Measurements from ENCODE around the gene PACSIN3.

PACSIN3 gene

DNA sequence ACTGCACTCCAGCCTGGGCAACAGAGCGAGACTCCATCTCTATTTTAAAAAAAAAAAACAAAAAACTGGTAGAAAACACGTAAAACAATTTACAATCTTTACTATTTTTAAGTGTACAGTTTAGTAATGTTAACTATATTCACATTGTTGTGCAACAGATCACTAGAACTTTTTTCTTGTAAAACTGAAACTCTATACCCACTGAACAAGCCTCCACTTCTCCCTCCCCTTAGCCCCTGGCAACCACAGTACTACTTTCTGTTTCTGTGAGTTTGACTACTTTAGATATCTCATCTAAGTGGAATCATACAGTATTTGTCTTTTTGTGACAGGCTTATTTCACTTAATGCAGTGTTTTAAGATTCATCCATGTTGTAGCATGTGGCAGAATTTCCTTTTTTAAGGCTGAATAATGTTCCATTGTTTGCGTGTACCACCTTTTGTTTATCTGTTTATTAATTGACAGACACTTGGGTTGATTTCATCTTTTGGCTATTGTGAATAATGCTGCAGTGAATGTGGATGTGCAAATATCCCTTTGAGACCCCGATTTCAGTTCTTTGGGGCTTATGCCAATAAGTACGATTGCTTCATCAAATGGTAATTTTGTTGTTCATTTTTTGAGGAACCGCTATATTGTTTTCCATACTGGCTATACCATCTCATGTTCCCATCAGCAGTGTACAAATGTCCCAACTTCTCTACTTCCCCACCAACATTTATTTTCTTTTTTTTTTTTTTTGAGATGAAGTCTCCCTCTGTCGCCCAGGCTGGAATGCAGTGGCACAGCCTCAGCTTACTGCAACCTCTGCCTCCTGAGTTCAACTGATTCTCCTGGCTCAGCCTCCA is 39.5 kb upstream of the PACSIN3 start:
- H3K4me3 ChIP-seq (ENCODE audit: low read depth, low read length), result no peak overlapping the region
- H3K36me3 ChIP-seq, result no peaks in the 10 kb centered on the region
- H3K27me3 ChIP-seq, result no peaks in the 10 kb centered on the region
- no peaks in the 10 kb centered on the region for H3K4me1 ChIP-seq
- TF ChIP-seq, protein P1, sequence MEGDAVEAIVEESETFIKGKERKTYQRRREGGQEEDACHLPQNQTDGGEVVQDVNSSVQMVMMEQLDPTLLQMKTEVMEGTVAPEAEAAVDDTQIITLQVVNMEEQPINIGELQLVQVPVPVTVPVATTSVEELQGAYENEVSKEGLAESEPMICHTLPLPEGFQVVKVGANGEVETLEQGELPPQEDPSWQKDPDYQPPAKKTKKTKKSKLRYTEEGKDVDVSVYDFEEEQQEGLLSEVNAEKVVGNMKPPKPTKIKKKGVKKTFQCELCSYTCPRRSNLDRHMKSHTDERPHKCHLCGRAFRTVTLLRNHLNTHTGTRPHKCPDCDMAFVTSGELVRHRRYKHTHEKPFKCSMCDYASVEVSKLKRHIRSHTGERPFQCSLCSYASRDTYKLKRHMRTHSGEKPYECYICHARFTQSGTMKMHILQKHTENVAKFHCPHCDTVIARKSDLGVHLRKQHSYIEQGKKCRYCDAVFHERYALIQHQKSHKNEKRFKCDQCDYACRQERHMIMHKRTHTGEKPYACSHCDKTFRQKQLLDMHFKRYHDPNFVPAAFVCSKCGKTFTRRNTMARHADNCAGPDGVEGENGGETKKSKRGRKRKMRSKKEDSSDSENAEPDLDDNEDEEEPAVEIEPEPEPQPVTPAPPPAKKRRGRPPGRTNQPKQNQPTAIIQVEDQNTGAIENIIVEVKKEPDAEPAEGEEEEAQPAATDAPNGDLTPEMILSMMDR (IDR thresholded peaks at IDR 0.05; ENCODE audit: low read depth, low read length), result no peak
- no peak for DNase-seq
- H3K9me3 ChIP-seq, result no peaks in the 10 kb centered on the region

DNA sequence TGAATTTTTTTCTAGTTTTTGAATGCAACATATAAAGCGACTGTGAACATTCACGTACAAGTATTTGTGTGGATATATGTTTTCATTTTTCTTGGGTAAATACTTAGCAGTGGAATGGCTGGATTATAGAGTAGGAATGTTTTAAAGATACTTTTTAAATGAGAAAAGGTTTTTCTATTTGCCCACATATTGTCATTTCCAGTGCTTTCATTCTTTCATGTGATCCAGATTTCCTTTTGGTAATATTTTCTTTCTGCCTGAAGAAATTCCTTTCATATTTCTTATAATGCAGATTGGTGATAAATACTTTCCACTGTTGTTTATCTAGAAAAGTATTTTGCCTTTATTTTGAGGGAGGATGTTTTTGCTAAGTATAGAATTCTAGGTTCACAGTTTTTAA is 36.5 kb upstream of the PACSIN3 start:
- TF ChIP-seq, protein P1 (IDR thresholded peaks at IDR 0.05; ENCODE audit: low read depth, low read length), result no peak
- Histone ChIP-seq H3K36me3 (no peaks in the 10 kb centered on the region), H3K4me3 (ENCODE audit: low read depth, low read length) (no peak overlapping the region)

DNA sequence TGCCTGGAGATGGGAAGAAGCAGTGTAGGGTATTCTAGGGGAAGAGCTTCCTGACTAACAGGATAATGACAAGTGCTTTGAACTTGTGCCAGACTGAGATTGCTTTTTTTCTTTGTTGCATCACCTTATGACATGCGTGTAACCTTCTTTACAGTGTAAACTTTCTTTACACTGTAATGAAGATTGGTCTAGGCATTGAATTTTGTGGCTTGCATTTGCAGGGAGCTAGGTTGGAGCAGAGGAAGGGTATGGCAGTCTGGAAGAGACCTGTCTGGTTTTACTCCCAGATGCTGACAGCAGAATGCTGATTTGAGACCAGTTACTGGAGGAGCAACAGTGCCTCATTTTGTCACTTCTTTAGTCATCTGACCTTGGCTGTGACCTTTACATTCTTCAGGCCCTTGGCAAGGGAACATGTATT is 34.2 kb upstream of the PACSIN3 start:
- Histone ChIP-seq H3K9me3 (no peaks in the 10 kb centered on the region), H3K27me3 (no peaks in the 10 kb centered on the region), H3K4me3 (ENCODE audit: low read depth, low read length) (no peak overlapping the region), H3K36me3 (no peaks in the 10 kb centered on the region), H3K4me1 (no peaks in the 10 kb centered on the region)
- TF ChIP-seq, protein P1 (IDR thresholded peaks at IDR 0.05; ENCODE audit: low read depth, low read length), result no peak
- DNase-seq, result no peak

More for the DNA sequence above, 36.5 kb upstream of the PACSIN3 start:
- Histone ChIP-seq H3K4me1 (no peaks in the 10 kb centered on the region), H3K9me3 (no peaks in the 10 kb centered on the region), H3K27me3 (no peaks in the 10 kb centered on the region)
- no peak for DNase-seq

DNA sequence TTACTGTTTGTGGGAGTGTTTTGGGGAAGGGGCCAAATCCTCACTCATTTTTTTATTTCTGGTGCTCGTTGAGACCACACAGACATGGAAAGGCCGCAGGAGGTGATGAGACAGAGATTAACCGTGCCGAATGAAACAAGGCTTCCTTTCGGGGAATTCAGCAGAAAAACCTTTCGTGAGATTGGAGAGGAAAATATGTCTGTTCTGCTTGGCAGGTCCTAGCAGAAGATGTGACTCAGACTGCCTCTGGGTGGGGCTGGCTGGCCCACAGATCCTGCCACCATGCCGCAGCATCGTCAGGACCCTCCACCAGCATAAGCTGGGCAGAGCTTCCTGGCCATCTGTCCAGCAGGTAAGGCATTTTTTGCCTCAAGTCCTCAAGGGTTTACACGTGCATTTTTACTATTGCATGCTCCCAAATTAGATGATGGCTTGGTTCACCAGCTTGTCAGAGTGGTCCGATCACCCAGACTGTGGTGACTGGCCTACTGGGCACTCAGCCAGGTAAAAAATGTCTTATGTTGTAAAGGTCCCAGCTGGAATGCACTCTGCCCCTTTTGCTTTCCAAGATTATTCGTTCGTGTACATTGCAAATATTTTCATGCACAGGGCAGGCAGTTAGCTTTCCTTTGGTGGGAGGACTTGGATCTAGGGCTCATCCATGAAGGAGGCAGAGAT is 30.0 kb upstream of the PACSIN3 start:
- TF ChIP-seq, protein P1 (IDR thresholded peaks at IDR 0.05; ENCODE audit: low read depth, low read length), result no peak
- peak overlapping the region; percentile 68 for H3K4me3 ChIP-seq (ENCODE audit: low read depth, low read length)
- no peaks in the 10 kb centered on the region for H3K9me3 ChIP-seq
- H3K4me1 ChIP-seq, result no peaks in the 10 kb centered on the region
- H3K36me3 ChIP-seq, result no peaks in the 10 kb centered on the region
- peak; percentile 46 for DNase-seq
- no peaks in the 10 kb centered on the region for H3K27me3 ChIP-seq

DNA sequence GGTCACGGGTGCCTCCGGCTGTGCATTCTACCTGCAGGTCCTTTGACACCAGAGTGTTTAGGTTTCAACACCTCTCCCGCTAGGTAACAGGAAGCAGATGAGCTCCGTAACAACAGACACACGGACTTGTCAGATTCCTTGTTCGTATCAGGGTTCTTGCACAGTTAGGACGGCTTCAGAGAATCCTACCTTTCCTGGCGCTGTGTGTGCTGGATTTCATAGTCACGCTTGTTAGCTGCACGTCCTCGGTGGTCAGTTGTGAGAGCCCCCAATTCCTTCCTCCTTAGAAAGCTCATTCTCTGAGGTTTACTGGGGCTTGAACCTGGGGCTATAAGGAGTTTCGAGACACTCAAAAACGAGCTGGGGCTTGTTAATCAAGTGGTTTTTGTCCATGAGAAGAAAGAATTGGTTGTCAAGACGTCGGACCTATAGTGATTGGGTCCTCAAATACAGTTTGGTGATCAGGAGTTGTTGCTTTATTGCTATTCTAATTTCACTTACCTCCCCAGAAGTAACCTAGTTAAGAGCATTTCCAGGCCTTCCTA is 29.2 kb upstream of the PACSIN3 start:
- Histone ChIP-seq H3K27me3 (no peaks in the 10 kb centered on the region), H3K4me1 (no peaks in the 10 kb centered on the region), H3K36me3 (no peaks in the 10 kb centered on the region), H3K9me3 (no peaks in the 10 kb centered on the region), H3K4me3 (ENCODE audit: low read depth, low read length) (peak overlapping the region; percentile 68)
- no peak for DNase-seq
- TF ChIP-seq, protein P1 (IDR thresholded peaks at IDR 0.05; ENCODE audit: low read depth, low read length), result no peak

Measured in BE2C (cell line).